ENCODE measurements around the gene KRT3.
A peak's percentile ranks its signal among the peaks of the same experiment; 100 is the strongest.
"Not testable (repeated sequence)": the region's sequence is repeated elsewhere in the genome, so short reads cannot be mapped to it uniquely, and the experiment has no call there.

Gene KRT3

GRCh38 chr12:52756281-52756960 is 39.5 kb downstream of the KRT3 start:
- DNase-seq, result no peak

- DNase-seq, result no peak
These were observed 40.4 kb downstream of the KRT3 start for GRCh38 chr12:52755533-52755932.

DNA sequence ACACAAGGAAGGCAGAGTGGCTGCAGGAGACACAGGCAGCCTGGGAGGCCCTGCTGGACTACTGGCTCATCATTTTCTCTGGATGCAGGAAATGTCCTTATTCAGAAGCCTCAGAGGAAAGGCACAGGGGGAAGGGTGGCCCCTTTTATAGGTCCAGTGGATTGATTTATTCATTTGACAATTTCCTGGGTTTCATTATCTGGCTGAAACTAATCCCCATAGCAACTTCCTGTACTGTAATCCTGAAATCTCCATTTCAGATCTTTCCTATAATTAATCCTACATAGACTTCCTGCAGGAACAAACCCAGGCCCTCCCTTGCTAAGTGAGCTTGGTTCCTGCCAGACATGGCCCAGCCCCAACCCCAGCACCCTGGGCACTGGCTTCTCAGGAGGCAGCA is 41.8 kb downstream of the KRT3 start:
- DNase-seq, result no peak

DNA sequence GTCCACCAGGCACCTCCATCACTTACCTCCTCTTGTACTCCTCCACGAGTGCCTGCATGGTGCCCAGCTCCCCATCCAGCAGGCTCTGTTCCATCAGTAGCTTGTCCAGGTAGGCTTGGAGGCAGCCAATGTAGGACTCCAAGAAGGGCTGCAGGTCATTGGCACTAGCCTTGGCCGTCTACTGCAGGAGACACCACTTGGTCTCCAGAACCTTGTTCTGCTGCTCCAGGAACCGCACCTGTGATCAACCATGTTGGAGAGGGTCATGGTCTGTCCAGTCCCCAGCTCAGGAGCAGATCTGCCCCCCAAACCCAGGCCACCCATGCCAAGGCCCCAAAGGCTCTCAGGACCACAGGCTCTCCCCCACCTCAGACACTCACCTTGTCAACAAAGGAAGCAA is 42.6 kb downstream of the KRT3 start:
- no peak for DNase-seq

- no peak for DNase-seq
These were observed 43.4 kb downstream of the KRT3 start for GRCh38 chr12:52752516-52752915.

- DNase-seq, result no peak
These were observed 44.1 kb downstream of the KRT3 start for GRCh38 chr12:52751795-52752194.

GRCh38 chr12:52750532-52750931 is 45.4 kb downstream of the KRT3 start:
- not testable (repeated sequence) for DNase-seq

GRCh38 chr12:52749827-52750226 is 46.1 kb downstream of the KRT3 start:
- DNase-seq, result no peak

- DNase-seq, result no peak
These were observed 47.3 kb downstream of the KRT3 start for GRCh38 chr12:52748578-52748977.

- DNase-seq, result no peak
These were observed 50.4 kb downstream of the KRT3 start for GRCh38 chr12:52745554-52745953.

DNA sequence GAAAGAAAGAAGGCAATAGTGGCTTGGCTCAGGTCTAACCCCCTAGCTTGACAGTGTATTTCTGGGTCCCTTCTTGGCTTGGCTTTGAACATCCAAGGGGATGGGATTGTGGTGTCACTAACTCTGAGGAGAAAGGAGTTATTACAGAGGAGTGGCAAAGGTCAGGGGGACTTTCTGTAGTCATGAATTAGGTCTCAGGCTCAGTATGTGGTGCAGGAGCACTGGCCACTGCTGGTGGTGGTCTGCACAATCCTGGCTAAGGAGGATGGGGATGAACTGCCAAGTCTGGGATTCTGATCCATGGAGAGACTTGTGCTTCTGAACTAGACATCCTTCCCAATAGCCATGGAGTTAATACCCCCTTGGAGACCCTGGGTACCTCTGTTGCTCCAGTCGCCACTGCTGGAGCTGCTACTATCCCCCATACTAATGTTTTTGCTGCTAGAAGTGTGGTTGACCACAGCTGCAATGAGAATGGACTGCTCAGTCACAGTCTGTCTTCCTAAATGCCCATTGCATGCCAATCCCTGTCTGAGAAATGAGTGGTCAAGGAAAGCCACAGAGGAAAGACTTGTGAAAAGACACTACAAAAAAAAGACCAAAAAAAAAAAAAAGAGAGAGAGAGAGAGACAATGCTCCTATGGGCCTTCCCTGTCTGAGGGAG is 51.3 kb downstream of the KRT3 start:
- no peak for DNase-seq

- no peak for DNase-seq
These were observed 53.0 kb downstream of the KRT3 start for GRCh38 chr12:52742822-52743457.

DNA sequence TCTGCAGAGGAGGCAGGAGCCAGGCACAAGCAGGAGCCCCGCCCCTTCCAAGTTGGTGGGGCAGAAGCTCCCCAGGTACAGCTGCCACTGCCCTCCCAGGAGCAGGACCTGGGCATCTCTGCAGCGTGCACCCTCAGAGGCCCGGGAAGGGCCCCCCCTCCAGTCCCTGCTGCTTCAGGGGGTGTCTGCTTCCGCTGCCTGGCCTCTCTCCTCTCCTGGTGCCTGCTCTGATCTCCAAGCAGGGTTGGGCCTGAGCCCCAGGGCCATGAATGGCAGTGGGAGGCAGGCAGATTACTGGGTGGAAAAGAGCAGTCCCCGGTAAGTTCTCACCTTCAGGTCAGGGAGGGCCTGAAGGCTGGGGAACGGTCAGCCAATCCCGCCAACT is 53.7 kb downstream of the KRT3 start:
- DNase-seq, result no peak

GRCh38 chr12:52741375-52742195 is 54.3 kb downstream of the KRT3 start:
- peak; percentile 52 for DNase-seq

DNA sequence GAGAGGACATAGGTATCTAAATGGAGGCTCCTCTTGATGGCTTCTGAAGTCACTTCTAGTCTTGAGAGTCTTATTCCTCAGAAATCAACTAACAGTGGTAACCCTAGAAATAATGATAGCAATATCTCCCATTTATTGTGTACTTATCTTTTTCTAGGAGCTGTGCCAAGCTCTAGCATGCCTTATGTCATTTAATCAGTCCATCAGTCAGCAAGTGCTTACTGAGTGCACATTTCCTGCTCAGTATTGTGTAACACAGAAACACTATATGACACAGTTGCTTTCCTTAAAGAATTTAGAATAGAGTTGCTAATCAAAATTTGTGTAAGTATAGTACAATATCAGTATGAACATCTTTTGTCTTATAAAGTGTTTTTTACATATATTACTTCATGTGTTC is 55.3 kb downstream of the KRT3 start:
- peak; percentile 59 for DNase-seq

- DNase-seq, result no peak
These were observed 56.0 kb downstream of the KRT3 start for GRCh38 chr12:52739963-52740362.

Measured in NCI-H226 (cell line).